HG02623 (cell line): Measurements from ENCODE around the gene HMGCL.
"Not testable (repeated sequence)": the region's sequence is repeated elsewhere in the genome, so short reads cannot be mapped to it uniquely, and the experiment has no call there.

Experiments
- ATAC-seq: cut with Tn5 transposase; IDR thresholded peaks from one replicate; pipeline ENCODE4 v1.9.1; 2021; ENCODE audit warnings: moderate library complexity; ENCODE audit not compliant: unreplicated experiment

HMGCL gene

DNA sequence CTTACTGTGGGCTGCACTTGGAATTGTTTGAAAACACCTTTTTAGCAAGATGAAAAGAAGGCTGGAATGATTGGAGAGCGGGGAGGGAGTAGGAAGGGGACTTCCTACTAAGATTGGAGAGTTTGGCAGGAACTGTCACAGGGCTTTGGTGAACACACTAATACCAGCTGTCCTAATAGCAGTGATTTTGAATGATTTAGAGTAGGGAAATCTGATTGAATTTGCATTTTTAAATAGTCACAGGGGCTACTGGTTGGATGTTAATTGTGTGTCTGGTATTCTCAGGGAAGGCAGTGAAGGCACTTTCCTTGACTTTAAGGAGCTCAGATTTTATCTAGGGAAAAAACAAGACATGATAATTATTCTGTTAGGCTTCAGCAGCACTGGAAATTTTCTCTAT lies 2.5 kb upstream of the HMGCL start:
- no peak for ATAC-seq

GRCh38 chr1:23826590-23826989 lies 1.4 kb upstream of the HMGCL start:
- ATAC-seq: not testable (repeated sequence)

- ATAC-seq: no peak
Measured at GRCh38 chr1:23825762-23826522, 713 bp upstream of the HMGCL start.

GRCh38 chr1:23824711-23825075 lies 536 bp downstream of the HMGCL start:
- no peak for ATAC-seq

GRCh38 chr1:23823767-23824166 lies 1.5 kb downstream of the HMGCL start:
- ATAC-seq: no peak

DNA sequence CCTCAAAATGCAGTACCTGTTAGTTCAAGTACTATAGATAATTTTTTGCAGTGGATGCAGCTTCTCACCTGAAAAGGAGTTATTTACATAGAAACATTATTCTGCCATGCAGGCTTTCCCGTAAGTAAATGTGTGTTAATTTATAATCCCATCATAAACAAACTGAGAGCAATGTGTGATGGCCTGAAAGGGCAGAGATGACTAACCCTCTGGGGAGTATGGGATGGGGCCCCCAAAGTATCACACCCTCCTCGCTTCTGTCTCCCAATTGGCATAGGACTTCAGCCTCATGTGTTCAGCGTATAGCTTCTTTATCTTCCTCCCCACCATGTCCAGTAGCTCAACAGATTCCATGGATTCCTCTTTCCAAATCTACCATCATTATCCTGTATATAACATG lies 7.6 kb downstream of the HMGCL start:
- ATAC-seq: no peak

GRCh38 chr1:23816906-23817305 lies 8.3 kb downstream of the HMGCL start:
- no peak for ATAC-seq

DNA sequence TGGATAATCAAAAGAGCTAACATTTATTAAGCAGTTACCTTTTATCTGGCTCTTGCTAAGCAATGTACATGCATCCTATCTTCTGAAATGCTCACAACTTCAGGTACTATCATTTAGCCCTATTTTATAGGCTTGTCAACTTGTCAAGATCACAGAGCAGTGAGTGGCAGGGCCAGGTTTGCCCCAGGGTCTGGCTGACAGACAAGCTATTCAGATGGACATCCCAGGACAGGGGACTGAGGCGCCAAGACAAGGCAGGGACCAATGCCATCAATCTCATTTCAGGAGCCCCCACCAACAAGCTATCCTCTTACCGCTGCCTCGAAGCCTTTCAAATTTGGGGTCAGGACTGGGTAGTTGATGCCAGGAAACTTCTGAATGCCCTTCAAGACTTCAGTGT lies 8.9 kb downstream of the HMGCL start:
- ATAC-seq: no peak

DNA sequence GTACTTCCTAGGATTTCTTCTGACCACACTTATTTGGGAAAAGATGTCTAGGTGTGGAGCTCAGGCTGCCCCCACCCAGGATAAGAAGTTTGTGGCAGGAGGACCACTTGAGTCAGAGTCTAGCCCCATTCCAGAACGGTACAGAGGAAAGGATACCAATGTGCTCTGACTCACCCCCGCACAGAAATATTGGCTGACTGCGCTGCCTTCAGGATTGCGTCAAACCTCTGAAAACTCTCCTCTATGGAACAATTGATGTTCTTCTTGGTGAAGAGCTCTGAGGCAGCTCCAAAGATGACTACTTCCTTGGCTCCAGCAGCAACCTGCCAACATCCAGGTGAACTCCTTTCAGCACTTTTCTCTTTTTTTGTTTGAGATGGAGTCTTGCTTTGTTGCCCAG lies 11.2 kb downstream of the HMGCL start:
- no peak for ATAC-seq

GRCh38 chr1:23810818-23811540 lies 14.2 kb downstream of the HMGCL start:
- ATAC-seq: no peak

DNA sequence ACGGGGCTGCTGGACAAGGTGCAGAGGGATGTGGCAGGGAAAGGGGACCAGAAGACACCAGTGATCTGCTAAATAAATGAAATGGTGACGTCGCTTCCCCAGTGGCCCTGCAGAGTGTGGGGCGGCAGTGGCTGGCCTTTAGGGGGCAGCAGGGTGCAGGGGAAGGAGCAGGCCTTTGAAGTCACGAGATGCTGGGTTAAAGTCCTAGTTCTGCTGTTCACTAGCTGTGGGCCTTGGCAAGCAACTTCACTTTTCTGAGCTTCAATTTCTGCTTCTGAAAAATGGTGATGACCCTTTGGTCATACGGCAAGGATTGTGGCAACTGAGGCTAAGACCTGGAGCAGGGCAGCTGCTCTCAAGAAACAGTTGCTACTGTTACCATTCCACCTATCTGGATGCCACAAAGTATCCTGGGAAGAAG lies 15.5 kb downstream of the HMGCL start:
- peak; percentile 67 for ATAC-seq

- no peak for ATAC-seq
Measured at GRCh38 chr1:23807453-23807852, 17.8 kb downstream of the HMGCL start.

DNA sequence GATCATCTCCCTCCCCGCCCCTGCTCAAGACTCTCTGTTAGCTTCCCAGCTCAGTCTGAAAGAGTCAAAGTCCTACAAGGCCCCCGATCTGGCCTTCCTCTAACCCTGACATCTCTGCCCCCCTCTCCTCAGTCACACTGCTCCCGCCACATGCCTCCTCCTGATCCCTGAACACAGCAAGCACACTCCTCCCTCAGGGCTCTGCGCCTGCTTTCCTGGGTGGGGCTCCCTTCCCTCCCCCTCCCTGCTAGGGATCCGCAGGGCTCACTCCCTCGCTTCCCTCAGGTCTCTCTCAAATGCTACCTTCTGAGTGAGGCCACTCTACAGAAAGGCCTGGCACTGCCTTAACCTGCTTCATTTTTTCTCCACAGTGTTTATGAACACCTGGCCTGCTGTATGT lies 18.9 kb downstream of the HMGCL start:
- ATAC-seq: no peak

- ATAC-seq: no peak
Measured at GRCh38 chr1:23805025-23805424, 20.2 kb downstream of the HMGCL start.

GRCh38 chr1:23804183-23804835 lies 20.9 kb downstream of the HMGCL start:
- no peak for ATAC-seq

DNA sequence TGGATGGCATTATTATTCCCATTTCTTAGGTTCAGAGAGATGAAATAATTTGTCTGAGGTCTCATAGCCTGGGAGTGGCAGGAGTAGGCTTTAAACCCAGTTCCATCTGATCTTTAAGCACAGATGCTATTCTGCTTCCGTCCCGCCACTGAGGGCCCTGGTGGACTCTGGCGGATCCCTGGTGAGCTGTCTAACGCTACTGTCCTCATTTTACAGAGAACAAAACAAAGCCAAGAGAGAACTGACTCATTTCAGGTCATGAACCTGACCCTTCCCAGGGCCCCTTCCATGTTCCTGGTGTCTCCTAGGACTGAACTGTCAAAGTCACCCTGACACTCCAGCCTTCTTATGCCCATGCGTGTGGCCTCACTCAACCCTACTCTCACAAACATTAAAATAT lies 21.6 kb downstream of the HMGCL start:
- no peak for ATAC-seq

DNA sequence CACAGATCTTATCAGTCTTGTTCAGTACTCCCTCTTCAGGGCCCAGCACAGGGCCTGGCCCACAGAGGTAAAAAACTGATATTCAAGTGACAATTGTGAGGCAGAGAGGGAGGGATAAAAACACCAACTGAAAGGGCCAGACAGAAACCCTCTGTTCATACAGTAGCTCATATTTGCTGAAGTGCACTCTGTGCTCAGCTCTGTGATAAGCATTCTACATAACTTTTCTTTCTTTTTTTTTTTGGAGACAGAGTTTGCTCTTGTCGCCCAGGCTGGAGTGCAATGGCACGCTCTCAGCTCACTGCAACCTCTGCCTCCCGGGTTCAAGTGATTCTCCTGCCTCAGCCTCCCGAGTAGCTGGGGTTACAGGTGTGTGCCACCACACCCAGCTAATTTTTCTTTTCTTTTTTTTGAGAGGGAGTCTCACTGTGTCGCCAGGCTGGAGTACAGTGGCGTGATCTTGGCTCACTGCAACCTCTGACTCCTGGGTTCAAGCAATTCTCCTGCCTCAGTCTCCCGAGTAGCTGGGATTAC lies 22.4 kb downstream of the HMGCL start:
- not testable (repeated sequence) for ATAC-seq

DNA sequence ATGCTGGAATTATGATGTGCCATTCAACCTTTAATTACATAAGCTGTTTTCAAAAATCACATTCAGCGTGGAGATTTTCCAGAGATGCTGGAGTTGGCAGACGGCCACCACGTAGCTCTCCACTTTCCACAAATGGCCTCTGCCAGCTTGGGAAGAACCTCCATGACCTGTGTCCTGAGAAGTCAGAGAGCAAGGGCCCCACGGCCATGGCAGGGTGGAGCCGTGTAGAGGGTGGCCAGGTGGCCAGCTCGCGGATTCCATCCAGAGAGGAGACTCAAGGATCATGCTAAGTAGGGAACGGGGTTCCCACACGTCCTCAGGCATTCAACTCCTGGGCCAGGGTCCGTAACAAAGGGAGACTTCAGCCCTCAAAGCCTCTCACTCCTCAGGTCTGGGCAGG lies 23.4 kb downstream of the HMGCL start:
- no peak for ATAC-seq

DNA sequence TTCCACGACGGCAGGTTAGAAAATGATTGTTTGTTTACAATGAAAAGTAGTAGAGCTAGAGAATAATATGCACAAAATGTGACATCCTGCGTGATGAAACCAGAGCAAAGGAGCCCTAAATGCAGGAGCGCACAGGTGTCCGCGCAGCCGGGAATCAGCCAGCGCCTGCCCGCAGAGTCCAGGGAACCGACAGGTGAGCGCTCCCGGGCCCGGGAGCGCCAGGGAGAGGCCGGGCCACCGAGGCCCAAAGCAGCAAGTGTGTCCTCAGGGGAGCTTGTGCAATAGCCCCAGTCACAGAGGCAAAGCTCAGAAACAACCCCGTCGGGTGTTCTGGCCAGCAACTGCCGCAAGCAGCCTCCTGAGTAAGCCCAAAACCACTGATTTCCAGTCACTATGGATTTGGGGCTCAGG lies 23.9 kb downstream of the HMGCL start:
- no peak for ATAC-seq

DNA sequence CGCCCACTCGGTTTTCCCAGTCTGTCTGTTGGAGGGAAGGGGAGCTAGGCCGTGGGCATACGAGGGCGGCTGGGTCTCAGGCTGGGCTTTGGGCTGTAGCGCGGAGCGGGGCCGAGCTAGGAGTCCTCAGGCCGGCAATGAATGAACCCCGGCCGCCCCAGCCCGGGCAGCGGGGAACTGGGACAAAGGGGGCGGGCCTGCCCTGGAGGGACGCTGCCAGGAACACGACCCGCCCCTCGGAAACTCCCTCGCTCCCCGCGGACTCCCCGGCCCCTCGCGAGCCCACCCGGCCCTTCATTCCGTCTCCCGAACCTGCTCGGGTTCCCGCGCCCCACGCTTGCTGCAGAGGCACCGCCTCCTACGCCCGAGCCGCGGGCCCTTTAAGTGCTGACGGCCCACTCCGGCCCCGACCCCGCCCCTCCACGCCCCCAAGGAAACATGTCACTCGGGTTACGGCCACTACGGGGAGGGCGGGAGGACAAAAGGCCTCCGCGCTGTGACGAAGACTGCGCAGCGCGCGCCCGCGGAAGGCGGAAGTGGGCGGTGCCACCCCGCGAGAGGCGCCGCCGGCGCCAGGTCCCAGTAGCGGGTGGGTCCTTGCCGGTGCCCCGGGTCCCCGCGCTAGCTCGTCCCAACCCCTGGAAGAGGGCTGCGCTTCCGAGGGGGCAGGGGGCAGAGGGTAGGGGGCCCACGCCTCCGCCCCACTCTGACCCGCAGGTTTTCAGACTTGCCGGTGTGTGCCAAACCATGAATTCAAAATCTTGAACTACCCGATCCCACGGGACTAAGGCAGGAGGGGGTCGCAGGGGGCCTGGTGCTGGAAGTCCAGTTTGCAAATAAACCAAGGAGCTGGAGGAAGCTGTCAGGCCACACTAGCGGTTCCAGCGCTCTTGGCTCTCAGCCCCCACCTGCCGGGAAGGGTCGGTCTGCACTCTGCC lies 24.6 kb downstream of the HMGCL start, which contains the start of gene GALE:
GALE (minus strand) TSS at position 355 of the 938 bp plus-strand sequence. CDS start 1,747 bp downstream, outside the sequence.
- ATAC-seq: peak; percentile 76
